ENCODE data around the gene UBR7.

DNA sequence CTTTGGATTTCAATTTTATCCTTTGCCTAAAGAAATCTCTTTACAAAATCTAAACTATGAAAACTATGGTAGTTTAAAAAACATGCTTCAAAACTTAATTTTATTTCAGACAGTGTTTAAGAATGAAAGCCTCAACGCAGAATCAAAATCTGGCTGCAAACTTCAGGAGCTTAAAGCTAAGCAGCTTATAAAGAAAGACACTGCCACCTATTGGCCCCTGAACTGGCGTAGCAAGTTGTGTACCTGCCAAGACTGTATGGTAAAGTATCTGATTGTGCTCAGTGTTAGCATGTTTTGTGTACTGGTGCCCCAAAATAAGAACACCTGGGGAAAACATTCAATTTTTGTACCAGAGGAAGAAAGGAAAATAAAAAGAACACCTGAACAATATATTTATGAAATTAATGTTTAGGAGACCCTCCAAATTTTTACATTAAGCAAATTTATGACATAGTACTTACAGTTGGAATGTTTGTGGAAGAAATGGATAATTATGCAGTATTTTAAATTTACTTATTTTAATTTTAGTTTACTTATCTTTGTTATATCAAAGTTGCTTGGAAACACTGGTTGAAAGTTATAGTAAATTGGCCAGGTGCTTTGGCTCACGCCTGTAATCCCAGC, 12.2 kb downstream of the UBR7 start:
- TF ChIP-seq, protein P1, sequence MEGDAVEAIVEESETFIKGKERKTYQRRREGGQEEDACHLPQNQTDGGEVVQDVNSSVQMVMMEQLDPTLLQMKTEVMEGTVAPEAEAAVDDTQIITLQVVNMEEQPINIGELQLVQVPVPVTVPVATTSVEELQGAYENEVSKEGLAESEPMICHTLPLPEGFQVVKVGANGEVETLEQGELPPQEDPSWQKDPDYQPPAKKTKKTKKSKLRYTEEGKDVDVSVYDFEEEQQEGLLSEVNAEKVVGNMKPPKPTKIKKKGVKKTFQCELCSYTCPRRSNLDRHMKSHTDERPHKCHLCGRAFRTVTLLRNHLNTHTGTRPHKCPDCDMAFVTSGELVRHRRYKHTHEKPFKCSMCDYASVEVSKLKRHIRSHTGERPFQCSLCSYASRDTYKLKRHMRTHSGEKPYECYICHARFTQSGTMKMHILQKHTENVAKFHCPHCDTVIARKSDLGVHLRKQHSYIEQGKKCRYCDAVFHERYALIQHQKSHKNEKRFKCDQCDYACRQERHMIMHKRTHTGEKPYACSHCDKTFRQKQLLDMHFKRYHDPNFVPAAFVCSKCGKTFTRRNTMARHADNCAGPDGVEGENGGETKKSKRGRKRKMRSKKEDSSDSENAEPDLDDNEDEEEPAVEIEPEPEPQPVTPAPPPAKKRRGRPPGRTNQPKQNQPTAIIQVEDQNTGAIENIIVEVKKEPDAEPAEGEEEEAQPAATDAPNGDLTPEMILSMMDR (IDR thresholded peaks at IDR 0.05; ENCODE audit: borderline replicate concordance, extremely low read depth, low read length, poor library complexity, severe bottlenecking): peak; percentile 80
- TF ChIP-seq EZH2 (IDR thresholded peaks at IDR 0.05; ENCODE audit: borderline replicate concordance, low read depth, low read length, severe bottlenecking): no peak

Measured in DND-41 (cell line).